Naive B cell (primary cell): ENCODE results near the gene TPRX1. TPM values are rescaled to one million over a fixed set of nuclear protein-coding genes. Genes with fewer than 3 reads are reported as not detected.
"Not testable (repeated sequence)": the region's sequence is repeated elsewhere in the genome, so short reads cannot be mapped to it uniquely, and the experiment has no call there.

Experiments used
- ATAC-seq, 2 donors: fragments of 150-1000 bp; cut with Tn5 transposase; 2 replicates each; pipeline ENCODE4 v1.10.0; 2021; ENCODE audit warnings: low read depth in 2 of 2, mild to moderate bottlenecking in 2 of 2, moderate library complexity in 2 of 2
- DNase-seq: peaks from one replicate; pipeline ENCODE4 v3.0.0; 2022
- H3K27ac Mint-ChIP-seq, 6 donors: one replicate each; pipeline ENCODE4 v1.8.0; 2020 to 2022; ENCODE audit warnings: mild to moderate bottlenecking in 6 of 6, mixed read lengths in 6 of 6, moderate library complexity in 5 of 6, inconsistent platforms in 2 of 6
- H3K27me3 Mint-ChIP-seq, 3 donors: one replicate each; pipeline ENCODE4 v1.8.0; 2021 to 2022; ENCODE audit warnings: mixed read lengths in 3 of 3, mild to moderate bottlenecking in 1 of 3
- H3K36me3 Mint-ChIP-seq, 2 donors: one replicate each; pipeline ENCODE4 v1.8.0; 2020 to 2022; ENCODE audit warnings: mixed read lengths in 2 of 2, inconsistent platforms in 1 of 2, mild to moderate bottlenecking in 1 of 2
- H3K4me1 Mint-ChIP-seq, 3 donors: one replicate each; pipeline ENCODE4 v1.8.0; 2020 to 2022; ENCODE audit warnings: mixed read lengths in 3 of 3, inconsistent platforms in 1 of 3, mild to moderate bottlenecking in 1 of 3, moderate library complexity in 1 of 3
- H3K4me3 Mint-ChIP-seq, 8 donors: one replicate each; pipeline ENCODE4 v1.8.0; 2020 to 2022; ENCODE audit warnings: mild to moderate bottlenecking in 8 of 8, mixed read lengths in 8 of 8, moderate library complexity in 8 of 8, inconsistent platforms in 2 of 8
- H3K9me3 Mint-ChIP-seq, 7 donors: one replicate each; pipeline ENCODE4 v1.8.0; 2020 to 2022; ENCODE audit warnings: mixed read lengths in 7 of 7, mild to moderate bottlenecking in 5 of 7, inconsistent platforms in 2 of 7, moderate library complexity in 1 of 7
- polyA plus RNA-seq, 6 donors: library from polyadenylated mRNA; unstranded; fragments of 300-500 nt; fragmentation: Illumina TruSeq; gene quantifications; one replicate each; pipeline ENCODE4 v1.2.3, GENCODE V29; 2021; ENCODE audit warnings: low read depth in 6 of 6

TPRX1 gene
- polyA plus RNA-seq, 6 donors from 2014 or later, result not detected

DNA sequence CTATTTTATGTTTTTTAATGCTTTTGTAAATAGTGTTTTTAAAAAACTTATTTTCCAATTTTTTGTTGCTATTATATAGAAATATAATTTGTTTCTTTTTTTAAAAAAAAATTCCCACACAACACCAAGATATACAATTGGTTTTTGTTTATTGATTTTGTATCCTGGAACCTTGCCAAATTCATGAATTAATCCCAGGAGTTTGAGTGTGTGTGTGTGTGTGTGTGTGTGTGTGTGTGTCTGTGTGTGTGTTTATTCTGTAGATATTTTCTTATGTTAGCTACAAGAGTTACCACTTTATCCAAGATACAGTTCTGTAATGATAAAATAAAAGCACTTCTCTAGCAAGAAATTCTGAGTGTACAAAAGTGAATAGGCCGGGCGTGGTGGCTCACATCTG is 7.6 kb downstream of the TPRX1 start:
- Mint-ChIP-seq H3K27me3 (peaks cover 5 to 22% (median 8%) of the 10 kb centered on the region in 3 donors), H3K36me3 (peaks cover 0 to 11% of the 10 kb centered on the region in 2 donors), H3K9me3 (peaks cover 0 to 13% (median 8%) of the 10 kb centered on the region in 7 donors), H3K4me1 (no peaks in the 10 kb centered on the region), H3K27ac (no peak overlapping the region), H3K4me3 (no peak overlapping the region)
- no peak for DNase-seq
- ATAC-seq, result no peak

DNA sequence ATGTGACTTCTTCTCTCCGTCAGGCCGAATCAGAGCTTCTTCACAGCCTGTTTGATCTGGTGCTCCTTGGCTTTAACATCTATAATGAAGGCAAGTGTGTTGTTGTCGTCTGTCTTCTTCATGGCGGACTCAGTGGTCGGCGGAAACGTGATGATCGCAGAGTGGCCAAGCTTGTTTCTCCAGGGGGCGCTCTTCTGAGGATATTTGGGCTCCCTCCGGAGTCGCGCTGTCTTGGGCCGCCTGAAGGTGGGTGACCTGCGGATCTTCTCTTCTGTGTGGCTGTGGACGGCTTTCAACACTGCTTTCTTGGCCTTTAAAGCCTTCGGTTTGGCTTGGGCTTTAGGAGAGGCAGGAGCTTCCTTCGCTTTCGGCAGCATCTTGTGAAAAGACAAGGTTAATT is 9.8 kb downstream of the TPRX1 start:
- Mint-ChIP-seq H3K36me3 (no peaks in the 10 kb centered on the region), H3K27ac (no peak overlapping the region), H3K27me3 (peaks cover 5 to 27% (median 17%) of the 10 kb centered on the region in 3 donors), H3K4me3 (no peak overlapping the region), H3K9me3 (peaks cover 0 to 6% (median 3%) of the 10 kb centered on the region in 7 donors), H3K4me1 (peaks cover 5 to 9% (median 6%) of the 10 kb centered on the region in 3 donors)
- ATAC-seq, result no peak
- no peak for DNase-seq

DNA sequence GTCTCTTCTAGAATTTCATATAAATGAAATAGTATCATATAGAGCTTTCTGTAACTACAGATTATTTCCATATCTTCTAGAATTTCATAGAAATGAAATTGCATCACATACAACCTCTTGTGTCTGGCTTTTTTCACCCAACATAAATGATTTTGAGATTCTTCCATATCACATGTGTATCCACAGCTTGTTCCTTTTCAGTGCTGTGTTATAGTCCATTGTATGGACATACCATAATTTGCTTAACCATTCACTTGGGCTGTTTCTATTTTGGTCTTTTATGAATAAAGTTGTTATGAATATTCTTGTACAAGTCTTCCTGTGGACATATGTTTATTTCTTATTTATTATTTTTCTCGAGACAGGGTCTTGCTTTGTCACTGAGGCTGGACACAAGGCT is 11.7 kb downstream of the TPRX1 start:
- peaks cover 5 to 14% (median 9%) of the 10 kb centered on the region in 3 donors for H3K27me3 Mint-ChIP-seq
- peaks cover 0 to 6% (median 0%) of the 10 kb centered on the region in 7 donors for H3K9me3 Mint-ChIP-seq
- ATAC-seq, result no peak
- no peak overlapping the region for H3K4me3 Mint-ChIP-seq
- H3K36me3 Mint-ChIP-seq, result no peaks in the 10 kb centered on the region
- peaks cover 6 to 9% (median 8%) of the 10 kb centered on the region in 3 donors for H3K4me1 Mint-ChIP-seq
- DNase-seq, result no peak
- H3K27ac Mint-ChIP-seq, result no peak overlapping the region

DNA sequence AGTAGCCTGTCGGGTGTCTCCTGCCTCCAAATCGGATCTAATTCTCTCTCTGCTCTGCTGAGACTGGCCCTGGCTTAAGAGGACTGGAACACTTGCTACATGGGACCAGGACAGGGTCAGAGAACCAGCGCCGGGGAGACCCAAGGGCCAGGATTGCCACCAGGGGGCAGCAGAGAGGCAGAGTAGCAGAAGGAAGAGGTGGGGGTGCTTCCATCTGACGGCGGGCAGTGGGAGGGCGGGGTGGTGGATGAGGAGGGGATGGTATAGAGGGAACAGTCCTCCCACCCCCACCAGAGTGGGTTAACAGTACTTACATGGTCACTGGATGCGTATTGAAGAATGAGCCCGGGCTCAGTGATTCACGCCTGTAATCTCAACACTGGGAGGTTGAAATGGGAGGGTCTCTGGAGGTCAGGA is 13.9 kb downstream of the TPRX1 start:
- Mint-ChIP-seq H3K27ac (peak overlapping the region in 1 of 6 donors; percentile 37), H3K9me3 (peaks cover 0 to 6% (median 0%) of the 10 kb centered on the region in 7 donors), H3K27me3 (peaks cover 2 to 9% (median 7%) of the 10 kb centered on the region in 3 donors)

DNA sequence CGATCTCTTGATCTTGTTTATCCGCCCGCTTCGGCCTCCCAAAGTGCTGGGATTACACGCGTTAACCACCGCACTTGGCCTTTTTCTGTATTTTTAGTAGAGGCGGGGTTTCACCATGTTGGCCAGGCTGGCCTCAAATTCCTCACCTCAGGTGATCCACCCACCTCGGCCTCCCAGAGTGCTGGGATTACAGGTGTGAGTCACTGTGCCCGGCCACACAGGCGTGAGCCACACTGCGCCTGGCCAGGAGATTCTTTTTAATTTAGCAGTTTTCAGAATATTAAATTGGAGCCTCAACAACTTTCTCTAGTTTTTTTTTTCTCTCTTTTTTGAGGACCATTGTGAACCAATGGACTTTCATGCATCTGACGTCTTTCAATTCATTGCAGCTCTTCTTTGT is 14.5 kb downstream of the TPRX1 start:
- not testable (repeated sequence) for H3K27ac Mint-ChIP-seq, H3K36me3 Mint-ChIP-seq

More for the DNA sequence above, 13.9 kb downstream of the TPRX1 start:
- Mint-ChIP-seq H3K36me3 (no peaks in the 10 kb centered on the region), H3K4me1 (peaks cover 6 to 9% (median 8%) of the 10 kb centered on the region in 3 donors), H3K4me3 (peak overlapping the region in 1 of 8 donors; percentile 53)
- ATAC-seq (peak; percentile 64 to 74), DNase-seq (peak; percentile 61)

DNA sequence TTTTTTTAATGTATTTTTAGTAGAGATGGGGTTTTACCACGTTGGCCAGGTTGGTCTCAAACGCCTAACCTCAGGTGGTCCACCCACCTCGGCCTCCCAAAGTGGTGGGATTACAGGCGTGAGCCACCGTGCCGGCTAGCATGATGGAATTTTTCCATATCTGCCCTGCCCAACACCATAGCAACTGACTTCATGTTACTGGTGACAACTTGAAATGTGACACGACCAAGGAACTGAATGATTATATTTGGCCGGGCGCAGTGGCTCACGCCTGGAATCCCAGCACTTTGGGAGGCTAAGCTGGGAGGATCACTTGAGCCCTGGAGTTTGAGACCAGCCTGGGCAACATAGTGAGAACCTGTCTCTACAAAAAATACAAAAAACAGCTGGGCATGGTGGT is 17.0 kb downstream of the TPRX1 start:
- H3K27ac Mint-ChIP-seq, H3K36me3 Mint-ChIP-seq, ATAC-seq, H3K27me3 Mint-ChIP-seq, H3K9me3 Mint-ChIP-seq, H3K4me3 Mint-ChIP-seq, DNase-seq: not testable (repeated sequence)
- peaks cover 8 to 15% (median 8%) of the 10 kb centered on the region in 3 donors for H3K4me1 Mint-ChIP-seq

More for the DNA sequence above, 14.5 kb downstream of the TPRX1 start:
- not testable (repeated sequence) for ATAC-seq, DNase-seq, H3K9me3 Mint-ChIP-seq, H3K4me3 Mint-ChIP-seq, H3K27me3 Mint-ChIP-seq, H3K4me1 Mint-ChIP-seq

DNA sequence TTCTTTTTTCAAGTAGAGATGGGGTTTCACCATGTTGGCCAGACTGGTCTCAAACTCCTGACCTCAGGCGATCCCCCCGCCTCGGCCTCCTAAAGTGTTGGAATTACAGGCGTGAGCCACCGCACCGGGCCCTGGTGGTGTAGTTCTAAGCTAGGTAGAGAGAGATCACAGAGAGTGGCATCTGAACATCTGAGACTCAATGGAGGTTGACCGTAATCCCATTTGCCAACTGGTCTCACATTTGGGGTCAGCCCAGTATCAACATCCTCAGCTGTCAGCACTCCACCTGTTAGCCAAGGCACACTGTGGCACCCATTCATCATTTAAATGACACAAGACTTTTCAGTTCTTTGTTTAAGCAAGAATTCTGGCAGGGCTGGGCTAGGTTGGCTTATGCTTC is 17.8 kb downstream of the TPRX1 start:
- no peak for DNase-seq
- peaks cover 0 to 9% (median 6%) of the 10 kb centered on the region in 3 donors for H3K27me3 Mint-ChIP-seq
- H3K9me3 Mint-ChIP-seq, result no peaks in the 10 kb centered on the region
- H3K27ac Mint-ChIP-seq, result no peak overlapping the region
- H3K36me3 Mint-ChIP-seq, result peaks cover under 1 to 4% of the 10 kb centered on the region in 2 donors
- H3K4me3 Mint-ChIP-seq, result no peak overlapping the region
- H3K4me1 Mint-ChIP-seq, result peaks cover 8 to 15% (median 8%) of the 10 kb centered on the region in 3 donors
- no peak for ATAC-seq

DNA sequence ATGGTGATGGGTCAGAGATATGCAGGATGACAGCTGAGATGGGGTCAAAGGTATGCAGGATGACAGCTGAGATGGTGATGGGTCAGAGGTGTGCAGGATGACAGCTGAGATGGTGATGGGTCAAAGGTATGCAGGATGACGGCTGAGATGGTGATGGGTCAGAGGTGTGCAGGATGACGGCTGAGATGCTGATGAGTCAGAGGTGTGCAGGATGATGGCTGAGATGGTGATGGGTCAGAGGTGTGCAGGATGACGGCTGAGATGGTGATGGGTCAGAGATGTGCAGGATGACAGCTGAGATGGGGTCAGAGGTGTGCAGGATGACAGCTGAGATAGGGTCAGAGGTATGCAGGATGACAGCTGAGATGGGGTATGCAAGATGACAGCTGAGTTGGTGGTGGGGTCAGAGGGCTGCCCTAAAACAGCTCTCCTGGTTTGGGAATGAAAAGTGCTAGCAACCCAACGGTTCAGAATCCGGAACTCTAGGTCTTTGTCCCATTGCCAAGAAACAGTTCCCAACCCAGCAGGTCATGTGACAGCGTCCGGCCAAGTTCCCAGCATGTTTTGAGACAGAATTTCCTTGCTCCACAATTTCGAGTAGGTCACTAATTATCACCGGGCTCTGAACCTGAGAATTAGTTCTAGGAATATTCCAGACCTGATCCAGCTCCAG is 22.6 kb downstream of the TPRX1 start:
- no peaks in the 10 kb centered on the region for H3K9me3 Mint-ChIP-seq
- peak overlapping the region in 4 of 6 donors; percentile 26 to 91 (median 54) for H3K27ac Mint-ChIP-seq
- peak overlapping the region in 5 of 8 donors; percentile 15 to 69 (median 43) for H3K4me3 Mint-ChIP-seq
- ATAC-seq, result no peak
- peaks cover 14 to 42% (median 27%) of the 10 kb centered on the region in 3 donors for H3K4me1 Mint-ChIP-seq
- no peak for DNase-seq
- no peaks in the 10 kb centered on the region for H3K27me3 Mint-ChIP-seq
- peaks cover 4 to 6% of the 10 kb centered on the region in 2 donors for H3K36me3 Mint-ChIP-seq

DNA sequence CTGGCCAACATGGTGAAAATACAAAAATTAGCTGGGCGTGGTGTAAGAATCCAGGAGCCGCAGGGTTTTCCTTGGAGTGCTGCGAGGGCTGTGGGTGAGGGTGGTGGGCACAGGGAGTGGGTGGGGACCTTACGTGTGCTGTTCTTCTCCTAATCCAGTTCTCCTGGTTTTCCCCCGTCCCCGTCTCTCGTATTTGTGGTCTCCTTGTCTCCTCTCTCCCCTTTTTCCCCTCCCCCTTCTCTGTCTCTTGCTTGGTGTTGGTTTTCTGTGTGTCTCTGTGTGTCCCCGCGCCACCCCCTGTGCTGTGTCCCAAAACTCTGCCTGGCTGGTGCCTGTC is 24.2 kb downstream of the TPRX1 start:
- Mint-ChIP-seq H3K9me3 (no peaks in the 10 kb centered on the region), H3K36me3 (peaks cover 4 to 6% of the 10 kb centered on the region in 2 donors), H3K4me3 (peak overlapping the region; percentile 36 to 96 (median 71)), H3K27me3 (no peaks in the 10 kb centered on the region), H3K4me1 (peaks cover 14 to 42% (median 27%) of the 10 kb centered on the region in 3 donors), H3K27ac (peak overlapping the region in 2 of 6 donors; percentile 77 to 87)
- ATAC-seq, result no peak
- DNase-seq, result no peak

DNA sequence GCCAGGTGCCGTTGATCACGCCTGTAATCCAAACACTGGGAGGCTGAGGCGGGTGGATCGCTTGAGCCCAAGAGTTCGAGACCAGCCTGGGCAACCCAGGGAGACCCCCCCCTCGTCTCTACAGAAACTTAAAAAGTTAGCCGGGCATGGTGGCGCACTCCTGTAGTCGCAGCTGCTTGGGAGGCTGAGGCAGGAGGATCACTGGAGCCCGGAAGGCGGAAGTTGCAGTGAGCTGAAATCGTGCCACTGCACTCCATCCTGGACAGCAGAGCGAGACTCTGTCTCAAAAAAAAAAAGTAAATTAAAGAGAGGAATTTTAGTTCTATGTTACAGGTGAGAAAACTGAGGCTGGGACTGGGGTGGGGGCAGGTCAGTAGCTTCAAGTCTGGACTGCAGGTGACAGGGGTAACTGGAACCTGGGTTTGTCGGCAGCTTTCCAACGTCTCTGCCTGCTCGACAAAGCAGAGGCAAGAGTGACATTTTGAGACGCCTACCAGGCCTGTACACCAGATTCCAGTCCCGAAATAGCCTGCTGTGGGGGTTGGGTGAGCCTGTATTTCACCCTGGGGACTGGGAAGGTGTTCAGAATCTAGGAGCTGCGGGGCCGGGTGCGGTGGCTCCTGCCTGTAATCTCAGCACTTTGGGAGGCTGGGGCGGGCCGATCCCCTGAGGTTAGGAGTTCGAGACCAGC is 24.7 kb downstream of the TPRX1 start:
- peaks cover 4 to 6% of the 10 kb centered on the region in 2 donors for H3K36me3 Mint-ChIP-seq
- no peak for ATAC-seq
- no peak for DNase-seq
- no peaks in the 10 kb centered on the region for H3K27me3 Mint-ChIP-seq
- H3K4me3 Mint-ChIP-seq, result peak overlapping the region; percentile 88 to 96 (median 93)
- peak overlapping the region in 3 of 6 donors; percentile 63 to 92 (median 92) for H3K27ac Mint-ChIP-seq
- peaks cover 14 to 42% (median 27%) of the 10 kb centered on the region in 3 donors for H3K4me1 Mint-ChIP-seq
- no peaks in the 10 kb centered on the region for H3K9me3 Mint-ChIP-seq

DNA sequence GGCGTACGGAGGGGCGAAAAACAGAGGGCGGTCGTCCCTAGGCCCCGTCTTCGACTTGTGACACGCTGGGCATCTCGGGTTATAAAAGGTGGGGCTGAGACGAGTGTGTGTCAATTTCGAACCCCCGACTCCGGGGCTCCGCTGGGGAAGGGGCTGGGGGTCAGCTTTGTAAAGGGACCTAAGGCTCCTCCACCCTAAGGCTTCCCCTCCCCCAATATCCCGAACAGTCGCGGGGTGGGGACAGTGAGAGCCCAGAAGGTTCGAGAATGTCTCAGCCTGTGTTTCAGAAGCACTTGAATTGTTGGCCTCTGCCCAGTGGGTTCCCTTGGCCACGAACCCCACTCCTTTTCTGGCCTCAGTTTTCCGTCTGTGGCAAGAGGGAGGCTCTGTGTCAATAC is 25.4 kb downstream of the TPRX1 start:
- no peak for ATAC-seq
- peak overlapping the region; percentile 88 to 96 (median 93) for H3K4me3 Mint-ChIP-seq
- H3K4me1 Mint-ChIP-seq, result peaks cover 14 to 36% (median 27%) of the 10 kb centered on the region in 3 donors
- H3K9me3 Mint-ChIP-seq, result no peaks in the 10 kb centered on the region
- H3K27ac Mint-ChIP-seq, result peak overlapping the region; percentile 57 to 92 (median 73)
- no peaks in the 10 kb centered on the region for H3K27me3 Mint-ChIP-seq
- no peak for DNase-seq
- H3K36me3 Mint-ChIP-seq, result peaks cover 0 to 6% of the 10 kb centered on the region in 2 donors

DNA sequence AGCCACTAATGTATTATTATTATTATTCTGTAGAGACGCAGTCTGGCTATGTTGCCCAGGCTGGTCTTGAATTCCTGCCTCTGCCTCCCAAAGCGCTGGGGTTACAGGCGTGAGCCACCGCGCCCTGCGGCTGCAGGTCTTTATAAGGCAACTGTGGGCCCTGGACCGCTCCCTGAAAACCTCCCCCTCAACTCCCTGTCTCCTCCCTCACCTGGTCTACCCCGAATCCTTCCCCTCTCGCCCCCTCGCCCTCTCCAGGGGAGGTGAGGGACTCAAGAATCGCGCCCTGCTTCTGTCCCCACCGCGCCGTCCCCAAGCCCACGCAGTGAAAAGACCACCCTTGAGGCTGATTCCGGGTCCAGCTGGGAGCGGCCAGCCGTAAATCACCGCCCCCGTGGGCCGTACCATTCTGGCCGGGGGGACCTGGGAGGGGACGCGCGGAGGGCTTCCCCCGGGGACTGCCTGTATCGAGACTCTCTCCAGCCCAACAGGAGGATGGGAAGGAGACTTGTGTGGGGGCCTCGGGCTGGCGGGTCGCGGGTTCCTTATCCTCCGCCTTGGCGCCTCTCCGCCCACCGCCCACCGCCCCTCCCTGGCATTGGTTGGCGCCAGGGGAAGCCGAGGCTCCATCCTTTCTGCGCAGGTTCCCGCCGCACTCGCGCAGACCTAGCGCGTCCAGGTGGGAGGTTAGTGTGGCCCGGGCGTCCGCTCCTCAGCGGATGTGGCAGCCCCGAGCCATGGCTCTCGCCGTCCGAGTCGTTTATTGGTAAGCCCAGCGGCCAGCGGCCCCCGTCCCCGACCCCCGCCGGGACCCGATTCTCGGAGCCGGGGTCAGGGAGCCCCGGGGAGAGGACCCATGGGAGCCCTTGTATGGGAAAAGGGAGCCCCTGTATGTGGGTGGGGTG is 26.1 kb downstream of the TPRX1 start, which contains the start of gene SELENOW:
TSS of gene SELENOW (plus strand) at position 655 of the 905 bp plus-strand sequence. CDS start at position 738, 83 bp downstream.
- H3K36me3 Mint-ChIP-seq, result peaks cover 0 to 6% of the 10 kb centered on the region in 2 donors
- no peaks in the 10 kb centered on the region for H3K9me3 Mint-ChIP-seq
- ATAC-seq, result peak; percentile 89 to 90
- peak within 1 kb of the TSS; percentile 89 to 97 (median 94) for H3K27ac Mint-ChIP-seq
- peaks cover 14 to 36% (median 27%) of the 10 kb centered on the region in 3 donors for H3K4me1 Mint-ChIP-seq
- DNase-seq, result peak; percentile 75
- H3K4me3 Mint-ChIP-seq, result peak within 1 kb of the TSS; percentile 88 to 96 (median 93)
- no peaks in the 10 kb centered on the region for H3K27me3 Mint-ChIP-seq
